NT2/D1 (cell line): ENCODE data around the gene GRAP.
"Not testable (repeated sequence)": the region's sequence is repeated elsewhere in the genome, so short reads cannot be mapped to it uniquely, and the experiment has no call there.

Source experiments
- DNase-seq: peaks from one replicate; pipeline ENCODE4 v3.0.0-alpha.2; 2011; ENCODE audit warnings: low read depth, low spot score
- H3K27me3 ChIP-seq: 2 replicates; pipeline ENCODE4 v1.6.0; 2011; ENCODE audit warnings: mild to moderate bottlenecking; ENCODE audit not compliant: insufficient read length, insufficient read depth
- H3K36me3 ChIP-seq: 2 replicates; pipeline ENCODE4 v1.6.1; 2011; ENCODE audit warnings: mild to moderate bottlenecking, low read length, mixed read lengths; ENCODE audit not compliant: insufficient read depth, insufficient read length
- H3K4me1 ChIP-seq: 2 replicates; pipeline ENCODE4 v1.5.1; 2011; ENCODE audit not compliant: insufficient read depth, insufficient read length
- H3K4me3 ChIP-seq: 2 replicates; pipeline ENCODE4 v1.5.1; 2011; ENCODE audit warnings: low read depth; ENCODE audit not compliant: insufficient read length
- H3K9ac ChIP-seq: 2 replicates; pipeline ENCODE4 v1.6.0; 2011; ENCODE audit warnings: low read depth; ENCODE audit not compliant: insufficient read length
- H3K9me3 ChIP-seq: 2 replicates; pipeline ENCODE4 v1.5.1; 2011; ENCODE audit warnings: mild to moderate bottlenecking, low read length; ENCODE audit not compliant: insufficient read depth

The GRAP gene

DNA sequence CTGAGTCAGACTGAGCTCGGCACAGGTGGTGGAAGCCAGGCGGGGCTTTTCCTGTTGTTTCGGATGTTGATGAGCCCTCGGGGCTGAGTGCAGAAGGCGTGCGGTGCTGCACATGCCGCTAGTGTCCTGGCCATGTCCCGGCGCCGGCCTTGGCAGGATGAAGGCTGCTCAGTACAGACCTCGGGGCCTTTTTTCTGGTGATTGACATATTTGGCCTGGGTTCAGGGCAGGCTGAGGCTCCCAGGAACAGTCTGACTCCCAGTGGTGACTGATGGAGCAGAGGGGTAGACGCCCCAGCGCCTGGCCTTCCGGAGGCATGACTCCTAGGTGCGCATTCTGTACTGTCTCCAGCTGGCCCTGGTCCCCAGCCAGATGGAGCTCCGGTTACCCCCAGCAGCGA is 8.8 kb downstream of the GRAP start:
- H3K36me3 ChIP-seq, DNase-seq, H3K9me3 ChIP-seq, H3K27me3 ChIP-seq, H3K9ac ChIP-seq, H3K4me1 ChIP-seq, H3K4me3 ChIP-seq: not testable (repeated sequence)

DNA sequence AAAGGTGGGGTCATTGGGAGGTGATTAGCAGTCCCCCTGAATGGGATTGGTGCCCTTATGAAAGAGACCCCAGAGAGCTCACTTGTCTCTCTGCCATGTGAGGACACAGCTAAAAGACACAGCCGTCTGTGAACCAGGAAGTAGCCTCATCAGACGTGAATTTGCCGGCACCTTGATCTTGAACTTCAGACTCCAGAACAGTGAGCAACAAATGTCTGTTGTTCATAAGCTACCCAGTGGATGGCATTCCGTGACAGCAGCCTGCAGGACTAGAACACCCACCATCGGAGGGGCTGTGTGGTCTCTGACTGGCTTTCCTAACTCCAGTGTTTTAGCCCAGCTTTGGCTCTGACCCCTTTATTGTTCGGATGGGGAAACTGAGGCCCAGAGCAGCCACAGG is 9.2 kb downstream of the GRAP start:
- not testable (repeated sequence) for H3K9me3 ChIP-seq, H3K36me3 ChIP-seq, H3K4me3 ChIP-seq, H3K9ac ChIP-seq, DNase-seq, H3K27me3 ChIP-seq, H3K4me1 ChIP-seq

DNA sequence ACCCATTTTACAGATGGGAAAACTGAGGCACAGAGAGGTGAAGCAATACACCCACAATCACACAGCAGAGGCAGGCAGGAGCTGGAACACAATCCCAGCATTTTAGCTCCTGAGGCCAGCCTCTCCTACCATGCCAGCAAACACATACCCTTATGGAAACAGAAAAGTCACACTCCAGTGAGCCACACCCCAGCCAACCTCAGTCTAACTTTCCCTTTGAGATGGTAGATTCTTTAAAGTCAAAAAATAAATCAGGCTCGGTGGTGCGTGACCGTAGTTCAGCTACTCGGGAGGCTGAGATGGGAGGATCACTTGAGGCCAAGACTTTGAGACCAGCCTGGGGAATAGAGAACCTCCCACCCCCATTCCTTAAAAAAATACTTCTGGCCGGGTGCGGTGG is 10.6 kb downstream of the GRAP start:
- H3K9me3 ChIP-seq, H3K9ac ChIP-seq, H3K36me3 ChIP-seq, DNase-seq, H3K4me3 ChIP-seq, H3K4me1 ChIP-seq, H3K27me3 ChIP-seq: not testable (repeated sequence)

DNA sequence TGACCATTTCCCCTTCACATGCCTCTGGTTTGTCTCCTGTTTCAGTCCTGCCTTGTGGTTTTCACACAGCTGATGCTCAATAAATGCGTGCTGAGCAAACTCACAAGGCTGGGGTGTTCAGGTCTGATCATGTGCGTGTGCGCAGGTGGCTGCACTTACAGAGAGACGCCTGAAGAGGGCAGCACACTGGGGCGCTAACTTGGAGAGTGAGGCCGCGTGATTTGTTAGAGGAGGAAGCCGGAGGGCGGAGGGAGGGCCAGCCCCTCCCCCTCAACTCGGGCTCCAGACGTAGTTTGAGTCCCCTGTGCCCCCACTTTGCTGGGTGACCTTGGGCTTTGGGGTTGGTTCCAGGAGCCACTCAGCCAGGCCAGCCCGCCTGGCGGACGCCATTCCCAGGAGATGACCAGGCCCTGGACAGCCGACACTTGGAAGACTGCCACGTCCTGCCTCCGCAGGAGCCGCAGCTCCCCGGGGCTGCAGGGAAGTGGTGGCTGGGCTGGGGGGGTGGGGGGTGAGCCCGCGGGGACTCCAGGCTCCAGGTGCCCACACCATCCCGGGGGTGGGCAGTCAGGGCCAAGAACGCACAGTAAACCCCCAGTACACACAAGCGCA is 14.3 kb downstream of the GRAP start:
- H3K36me3 ChIP-seq, H3K9me3 ChIP-seq, H3K4me1 ChIP-seq, DNase-seq, H3K9ac ChIP-seq, H3K4me3 ChIP-seq, H3K27me3 ChIP-seq: not testable (repeated sequence)

DNA sequence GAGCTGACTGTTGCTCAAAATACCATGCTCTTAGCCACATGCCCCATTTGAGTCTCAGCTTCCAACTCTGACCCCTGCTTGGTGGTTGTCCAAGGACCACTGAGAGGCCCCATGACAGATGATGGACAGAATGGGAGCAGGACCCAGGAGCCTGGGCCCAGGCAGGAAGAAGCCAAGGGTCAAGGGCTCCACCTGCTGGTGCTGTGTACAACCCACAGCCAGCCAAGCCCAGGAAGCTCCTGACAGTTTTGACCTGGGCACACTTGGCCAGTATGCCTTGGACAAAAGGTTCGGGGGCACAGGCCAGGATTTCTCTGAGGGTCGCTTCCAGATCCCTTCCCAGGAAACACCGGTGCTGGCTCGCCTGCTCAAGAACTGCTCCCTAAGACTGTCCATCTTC is 15.0 kb downstream of the GRAP start:
- not testable (repeated sequence) for H3K9ac ChIP-seq, DNase-seq, H3K9me3 ChIP-seq

DNA sequence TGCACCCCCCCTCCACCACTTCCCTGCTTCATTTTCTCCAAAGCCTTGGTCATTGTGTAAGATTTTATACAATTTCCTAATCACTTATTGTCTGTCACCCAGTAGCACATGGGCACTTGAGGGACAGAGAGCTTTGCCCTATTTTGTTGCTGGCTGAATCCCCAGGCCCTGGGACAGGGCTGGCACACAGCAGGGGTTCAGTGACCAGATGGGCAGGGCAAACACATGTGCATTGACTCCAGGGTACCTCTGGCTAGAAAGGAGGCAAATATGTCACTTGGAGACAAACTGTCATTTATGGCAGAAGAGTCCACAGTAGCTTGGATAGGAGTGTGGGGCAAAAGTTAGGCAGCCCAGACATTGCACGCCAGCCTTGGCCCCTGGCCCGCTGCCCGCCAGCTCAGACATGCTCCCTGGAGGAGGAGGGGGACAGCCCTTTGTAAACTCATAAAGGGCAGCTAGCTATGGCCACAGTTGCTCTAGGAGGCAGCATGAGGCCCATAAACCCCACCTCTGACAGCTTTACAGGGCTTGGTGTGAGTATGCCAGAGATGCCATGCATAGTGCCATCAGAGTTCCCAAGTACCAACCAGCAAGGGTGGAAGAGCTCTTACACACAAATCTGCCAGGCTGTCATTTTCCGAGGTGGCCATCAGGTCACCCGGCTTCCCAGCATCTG is 15.8 kb downstream of the GRAP start:
- H3K36me3 ChIP-seq, H3K27me3 ChIP-seq, H3K4me3 ChIP-seq, H3K4me1 ChIP-seq, DNase-seq, H3K9me3 ChIP-seq, H3K9ac ChIP-seq: not testable (repeated sequence)

More for the DNA sequence above, 15.0 kb downstream of the GRAP start:
- not testable (repeated sequence) for H3K36me3 ChIP-seq, H3K4me3 ChIP-seq, H3K27me3 ChIP-seq, H3K4me1 ChIP-seq

DNA sequence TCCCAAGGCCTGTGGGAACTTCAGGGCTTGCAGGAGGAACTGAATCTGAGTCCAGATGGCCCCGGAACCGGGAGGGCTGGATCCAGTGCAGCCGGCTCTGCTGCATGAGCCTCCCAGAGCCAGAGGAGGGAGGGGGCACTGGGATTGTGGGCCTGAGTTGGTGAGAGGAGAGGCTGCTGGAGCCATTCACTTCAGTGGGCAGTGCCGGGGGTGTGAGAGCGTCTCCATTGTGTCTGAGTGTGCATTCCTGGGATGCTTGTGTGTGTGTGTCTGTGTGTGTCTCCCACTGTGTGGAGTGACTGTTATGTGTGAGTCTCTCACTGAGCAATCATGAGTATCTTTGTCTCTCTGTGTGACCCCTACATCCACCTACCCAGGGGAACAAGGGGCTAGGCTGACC is 17.0 kb downstream of the GRAP start:
- not testable (repeated sequence) for H3K4me1 ChIP-seq, H3K36me3 ChIP-seq, H3K27me3 ChIP-seq, H3K9me3 ChIP-seq, DNase-seq, H3K9ac ChIP-seq, H3K4me3 ChIP-seq

DNA sequence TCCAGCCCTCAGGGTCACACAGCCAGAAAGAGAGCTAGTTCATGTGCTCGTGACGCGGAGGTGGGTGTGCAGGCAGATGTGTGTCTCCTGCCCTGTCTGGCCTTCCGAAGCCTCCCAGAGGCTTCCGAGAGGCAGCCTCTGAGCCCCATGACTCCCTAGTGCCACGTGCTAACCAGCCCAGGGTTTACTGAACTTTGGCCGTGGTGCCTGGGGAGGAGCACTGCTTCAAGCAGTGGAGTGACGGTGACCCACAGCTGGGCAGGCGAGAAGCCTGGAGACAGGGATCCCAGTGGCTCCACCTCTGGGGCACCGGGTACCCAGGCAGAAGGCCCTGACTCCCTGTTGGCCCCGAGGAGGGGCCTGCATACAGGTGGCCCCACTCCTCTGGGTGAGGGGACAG is 18.1 kb downstream of the GRAP start:
- not testable (repeated sequence) for H3K9ac ChIP-seq, H3K4me3 ChIP-seq, DNase-seq, H3K36me3 ChIP-seq, H3K27me3 ChIP-seq, H3K4me1 ChIP-seq, H3K9me3 ChIP-seq
